Choroid plexus epithelial cell (primary cell): ENCODE data around the gene MEIS1.
A peak's percentile ranks its signal among the peaks of the same experiment; 100 is the strongest.

Experiments
- DNase-seq: peaks from one replicate; pipeline ENCODE4 v3.0.0-alpha.2; 2010; ENCODE audit warnings: low read depth
- H3K4me3 ChIP-seq: 2 replicates; pipeline ENCODE4 v1.5.1; 2011; ENCODE audit warnings: low read depth, mild to moderate bottlenecking, control low read depth, low read length, moderate library complexity
- TF ChIP-seq, protein P1 (sequence below): conservative IDR thresholded peaks from 2 replicates; pipeline ENCODE4 v1.5.1; 2011; ENCODE audit warnings: low read depth, mild to moderate bottlenecking, control low read depth, inconsistent platforms, low read length, moderate library complexity

Gene MEIS1

DNA sequence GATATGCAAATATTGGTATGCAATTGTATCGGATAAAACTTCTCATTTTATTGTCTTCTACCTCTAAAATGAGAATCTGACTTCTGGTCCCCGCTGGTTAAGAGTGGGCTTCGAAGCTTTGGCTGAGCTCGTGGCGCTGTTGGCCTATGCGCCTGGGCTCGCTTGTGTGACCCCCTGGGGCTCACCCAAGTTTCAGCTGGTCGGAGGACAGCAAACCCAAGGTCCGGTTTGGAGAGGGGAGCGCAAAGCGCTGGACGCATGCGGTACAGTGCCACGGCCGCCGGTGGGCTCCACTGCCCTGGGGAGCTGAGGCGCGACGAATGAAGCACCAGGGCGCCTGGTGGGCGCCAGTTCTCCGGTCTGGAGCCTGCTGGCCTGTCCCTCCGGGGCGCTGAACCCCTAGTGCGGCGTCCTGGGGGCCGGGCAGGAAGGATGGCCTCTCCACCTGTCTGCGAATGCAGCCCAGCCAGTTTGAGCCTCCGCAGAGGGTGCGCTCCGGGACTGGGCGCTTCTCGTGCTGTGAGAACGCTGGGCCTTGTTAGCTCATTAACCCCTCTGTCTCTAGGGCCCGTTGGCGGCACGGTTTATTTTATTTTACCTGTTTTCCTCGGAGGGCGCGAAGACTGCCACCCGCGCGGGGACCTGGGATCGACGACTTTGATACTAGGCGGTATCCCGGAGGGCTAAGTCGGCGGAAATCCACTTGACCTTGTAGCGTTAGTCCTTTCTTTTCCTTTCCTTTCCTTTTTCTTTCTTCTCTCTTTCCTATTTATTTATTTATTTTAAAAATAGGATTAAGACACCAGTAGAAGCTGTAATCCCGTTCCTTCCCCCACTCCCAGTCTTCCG, 10.4 kb downstream of the MEIS1 start:
- DNase-seq, result peak; percentile 46
- H3K4me3 ChIP-seq, result peak overlapping the region; percentile 46
- TF ChIP-seq, protein P1, sequence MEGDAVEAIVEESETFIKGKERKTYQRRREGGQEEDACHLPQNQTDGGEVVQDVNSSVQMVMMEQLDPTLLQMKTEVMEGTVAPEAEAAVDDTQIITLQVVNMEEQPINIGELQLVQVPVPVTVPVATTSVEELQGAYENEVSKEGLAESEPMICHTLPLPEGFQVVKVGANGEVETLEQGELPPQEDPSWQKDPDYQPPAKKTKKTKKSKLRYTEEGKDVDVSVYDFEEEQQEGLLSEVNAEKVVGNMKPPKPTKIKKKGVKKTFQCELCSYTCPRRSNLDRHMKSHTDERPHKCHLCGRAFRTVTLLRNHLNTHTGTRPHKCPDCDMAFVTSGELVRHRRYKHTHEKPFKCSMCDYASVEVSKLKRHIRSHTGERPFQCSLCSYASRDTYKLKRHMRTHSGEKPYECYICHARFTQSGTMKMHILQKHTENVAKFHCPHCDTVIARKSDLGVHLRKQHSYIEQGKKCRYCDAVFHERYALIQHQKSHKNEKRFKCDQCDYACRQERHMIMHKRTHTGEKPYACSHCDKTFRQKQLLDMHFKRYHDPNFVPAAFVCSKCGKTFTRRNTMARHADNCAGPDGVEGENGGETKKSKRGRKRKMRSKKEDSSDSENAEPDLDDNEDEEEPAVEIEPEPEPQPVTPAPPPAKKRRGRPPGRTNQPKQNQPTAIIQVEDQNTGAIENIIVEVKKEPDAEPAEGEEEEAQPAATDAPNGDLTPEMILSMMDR, result peak; percentile 39

DNA sequence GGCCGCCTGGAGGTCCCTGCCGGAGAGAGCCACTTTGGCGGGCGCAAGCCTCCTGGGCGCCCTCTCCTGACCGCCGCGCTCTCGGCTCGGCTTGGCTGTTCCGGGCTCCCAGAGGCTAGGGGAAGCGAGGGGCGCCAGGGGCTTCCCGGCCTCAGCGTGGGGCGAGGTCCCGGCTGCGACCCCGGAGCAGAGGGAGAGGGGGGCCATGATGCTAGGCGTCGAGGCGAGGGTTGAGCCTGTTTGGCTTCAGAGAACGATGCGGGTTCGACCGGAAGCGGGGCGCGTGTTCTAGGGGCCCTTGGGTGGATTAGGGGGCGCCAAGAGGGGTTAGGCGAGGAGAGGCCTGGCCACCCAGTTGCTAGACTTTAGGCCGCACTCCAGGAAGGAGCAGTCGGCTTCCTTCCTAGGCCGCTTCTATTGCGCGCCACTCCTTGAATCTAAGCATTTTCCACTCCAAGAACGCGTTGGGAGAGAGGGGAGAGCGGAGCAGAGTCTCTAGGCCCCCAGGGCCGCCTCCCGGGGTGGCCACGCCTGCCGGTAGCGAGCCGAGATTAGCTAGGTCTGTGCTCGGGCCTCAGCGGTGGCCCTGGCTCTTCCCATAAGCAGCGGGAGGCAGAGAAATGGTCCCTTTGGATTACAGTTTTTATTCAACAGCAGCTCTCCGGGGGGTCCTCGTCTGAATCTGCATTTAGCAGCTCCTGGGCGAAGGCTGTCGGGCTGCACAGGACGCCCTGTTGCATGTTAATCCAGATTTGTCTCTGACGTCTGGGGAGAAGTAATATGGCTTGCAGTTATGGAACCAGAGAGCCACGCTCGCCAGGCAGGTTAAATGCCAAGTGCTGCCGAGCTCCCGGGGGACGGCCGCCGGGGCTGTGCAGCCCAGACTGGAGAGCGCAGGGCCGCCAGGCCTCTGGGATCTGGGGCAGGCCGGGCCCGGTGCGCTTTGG, 11.3 kb downstream of the MEIS1 start:
- peak; percentile 48 for DNase-seq
- peak overlapping the region; percentile 46 for H3K4me3 ChIP-seq
- TF ChIP-seq, protein P1, result peak; percentile 39

DNA sequence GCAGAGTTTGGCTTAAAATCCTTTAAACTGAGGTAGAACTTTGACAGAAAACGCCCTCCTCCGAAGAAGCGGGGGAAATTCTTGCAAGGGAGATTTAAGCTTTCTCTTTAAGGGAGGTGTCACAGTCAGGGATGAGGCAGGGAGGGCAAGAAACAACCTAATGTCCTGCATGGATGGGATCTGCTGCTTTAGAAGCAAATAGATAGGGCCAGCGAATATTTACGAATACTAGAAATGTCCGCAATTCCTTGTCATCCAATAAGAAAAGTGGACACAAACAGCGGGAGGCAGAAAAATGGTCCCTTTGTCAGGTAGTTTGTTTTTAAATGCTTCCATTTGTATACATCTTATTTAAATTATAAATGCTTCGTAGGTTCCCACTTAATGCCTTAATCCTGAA, 12.0 kb downstream of the MEIS1 start:
- no peak for DNase-seq
- TF ChIP-seq, protein P1, result no peak
- no peak overlapping the region for H3K4me3 ChIP-seq

DNA sequence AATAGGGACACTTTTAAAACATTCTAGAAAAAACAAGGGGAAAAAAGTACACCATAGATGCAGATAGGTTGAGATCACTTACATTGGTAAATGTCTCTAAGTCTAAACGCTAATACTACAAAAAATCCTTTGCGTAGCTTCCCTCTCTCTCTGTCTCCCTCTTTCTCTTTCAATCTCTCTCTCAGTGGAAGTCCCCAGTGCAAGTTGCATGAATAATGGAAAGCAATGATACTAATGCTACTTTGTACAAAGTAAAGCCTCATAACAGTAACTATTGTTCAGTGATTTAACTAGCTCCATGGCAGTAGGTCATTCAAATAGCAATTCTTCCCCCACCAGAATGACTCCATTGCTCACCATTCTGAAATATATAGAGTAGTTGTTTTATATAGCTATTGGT, 12.8 kb downstream of the MEIS1 start:
- H3K4me3 ChIP-seq, result no peak overlapping the region
- DNase-seq, result no peak
- TF ChIP-seq, protein P1, result no peak

DNA sequence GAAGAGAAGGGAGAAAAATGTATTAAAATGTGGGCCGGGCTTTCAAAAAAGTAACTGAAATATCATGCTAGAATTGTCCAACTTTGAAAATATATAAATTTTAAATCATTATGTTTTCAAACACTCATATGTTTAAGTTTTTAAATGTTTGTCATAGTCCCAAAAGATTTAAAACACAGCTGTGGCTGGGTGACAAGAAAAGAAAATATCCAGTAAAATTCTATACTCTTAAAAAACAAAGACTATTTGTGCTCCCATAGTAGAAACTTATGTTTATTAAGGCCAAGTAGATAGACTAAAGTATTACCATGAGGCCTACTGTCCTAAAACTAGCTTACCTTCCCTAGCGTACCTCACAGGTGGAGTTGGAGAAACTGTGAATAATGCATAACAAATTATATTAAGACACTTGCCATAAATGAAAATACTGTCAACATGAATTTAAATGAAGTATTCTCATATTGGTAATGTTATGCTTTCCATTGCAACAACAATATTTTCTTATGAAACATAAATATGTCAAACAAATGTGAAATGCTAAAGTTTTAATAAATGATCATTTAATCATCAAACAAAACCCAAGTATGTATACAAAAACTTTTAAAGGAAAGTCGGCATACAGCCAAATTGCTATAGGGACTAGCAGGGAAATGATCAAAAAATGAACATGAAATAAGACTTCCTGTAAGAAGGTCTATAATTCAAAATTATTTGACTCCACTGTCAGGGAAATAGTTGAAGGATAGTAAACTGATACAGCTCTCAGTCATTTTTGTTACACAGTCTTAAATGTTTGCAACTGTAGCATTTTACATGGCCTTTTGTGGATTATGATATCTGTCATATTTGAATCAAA, 13.4 kb downstream of the MEIS1 start:
- H3K4me3 ChIP-seq, result no peak overlapping the region
- DNase-seq, result no peak
- TF ChIP-seq, protein P1, result no peak

DNA sequence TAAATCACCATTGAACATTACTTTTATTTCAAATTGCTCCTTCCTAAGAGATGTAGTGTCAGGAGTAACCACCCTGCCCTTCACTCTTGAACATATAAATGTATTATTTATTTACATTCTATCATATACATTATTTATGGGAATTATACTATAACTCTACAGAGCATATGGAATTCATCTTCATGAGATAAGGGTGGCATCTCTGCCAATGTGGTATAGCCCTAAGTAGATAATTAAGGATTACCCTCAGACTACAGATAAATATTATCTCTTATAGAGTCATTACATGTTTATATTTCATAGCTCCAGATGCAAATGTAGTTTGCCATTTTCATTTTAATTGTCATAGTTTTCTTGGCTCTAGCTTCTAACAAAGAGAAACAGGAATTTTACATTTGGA, 17.3 kb downstream of the MEIS1 start:
- DNase-seq, result no peak
- no peak overlapping the region for H3K4me3 ChIP-seq
- TF ChIP-seq, protein P1, result no peak
